Neural crest cell (in vitro differentiated cells): Measurements from ENCODE around the gene STRC. TPM values are rescaled to one million over a fixed set of nuclear protein-coding genes. Genes with fewer than 3 reads are reported as not detected.
A peak's percentile ranks its signal among the peaks of the same experiment; 100 is the strongest.
"Not testable (repeated sequence)": the region's sequence is repeated elsewhere in the genome, so short reads cannot be mapped to it uniquely, and the experiment has no call there.

Source experiments
- DNase-seq: peaks from one replicate; pipeline ENCODE4 v3.0.0; 2021; ENCODE audit warnings: low read depth, mixed read lengths, low spot score
- H3K27ac Mint-ChIP-seq: one replicate; pipeline ENCODE4 v1.8.0; 2021; ENCODE audit warnings: mild to moderate bottlenecking, mixed read lengths; ENCODE audit not compliant: unreplicated experiment
- H3K27me3 Mint-ChIP-seq: 2 replicates; pipeline ENCODE4 v1.8.0; 2021; ENCODE audit warnings: low read depth, mild to moderate bottlenecking, mixed read lengths
- H3K36me3 Mint-ChIP-seq: 2 replicates; pipeline ENCODE4 v1.8.0; 2021; ENCODE audit warnings: low read depth, mild to moderate bottlenecking, mixed read lengths
- H3K4me1 Mint-ChIP-seq: 2 replicates; pipeline ENCODE4 v1.8.0; 2021; ENCODE audit warnings: mixed read lengths
- H3K4me3 Mint-ChIP-seq: one replicate; pipeline ENCODE4 v1.8.0; 2021; ENCODE audit warnings: mild to moderate bottlenecking, mixed read lengths
- H3K9me3 Mint-ChIP-seq: 2 replicates; pipeline ENCODE4 v1.8.0; 2021; ENCODE audit warnings: mixed read lengths
- CTCF ChIP-seq: fragments of 200-600 bp; sonication (generic); conservative IDR thresholded peaks from 2 replicates; pipeline ENCODE4 v1.5.0; 2021; ENCODE audit warnings: antibody characterized with exemption, mild to moderate bottlenecking
- total RNA-seq: library from RNA; stranded (reverse); gene quantifications from 2 replicates; pipeline ENCODE4 v1.2.1, GENCODE V29; 2021

STRC gene
- total RNA-seq, 1 donor from 2014 or later, result 0.19 TPM

GRCh38 chr15:43625106-43625505 lies 6.5 kb upstream of the STRC start:
- no peaks in the 10 kb centered on the region for H3K9me3 Mint-ChIP-seq
- no peak overlapping the region for H3K4me3 Mint-ChIP-seq
- DNase-seq, result no peak
- no peaks in the 10 kb centered on the region for H3K4me1 Mint-ChIP-seq
- no peak for TF ChIP-seq CTCF
- no peaks in the 10 kb centered on the region for H3K36me3 Mint-ChIP-seq
- H3K27ac Mint-ChIP-seq, result no peak overlapping the region
- H3K27me3 Mint-ChIP-seq, result no peaks in the 10 kb centered on the region

GRCh38 chr15:43622068-43622799 lies 3.6 kb upstream of the STRC start:
- H3K4me3 Mint-ChIP-seq, DNase-seq: not testable (repeated sequence)

GRCh38 chr15:43617750-43618149 lies 850 bp downstream of the STRC start:
- not testable (repeated sequence) for H3K4me1 Mint-ChIP-seq, H3K36me3 Mint-ChIP-seq, DNase-seq, H3K4me3 Mint-ChIP-seq, H3K27me3 Mint-ChIP-seq, H3K27ac Mint-ChIP-seq, H3K9me3 Mint-ChIP-seq

More at GRCh38 chr15:43622068-43622799, 3.6 kb upstream of the STRC start:
- H3K4me1 Mint-ChIP-seq, H3K36me3 Mint-ChIP-seq, H3K27me3 Mint-ChIP-seq, H3K9me3 Mint-ChIP-seq: not testable (repeated sequence)
- H3K27ac Mint-ChIP-seq, result peak overlapping the region; percentile 27

DNA sequence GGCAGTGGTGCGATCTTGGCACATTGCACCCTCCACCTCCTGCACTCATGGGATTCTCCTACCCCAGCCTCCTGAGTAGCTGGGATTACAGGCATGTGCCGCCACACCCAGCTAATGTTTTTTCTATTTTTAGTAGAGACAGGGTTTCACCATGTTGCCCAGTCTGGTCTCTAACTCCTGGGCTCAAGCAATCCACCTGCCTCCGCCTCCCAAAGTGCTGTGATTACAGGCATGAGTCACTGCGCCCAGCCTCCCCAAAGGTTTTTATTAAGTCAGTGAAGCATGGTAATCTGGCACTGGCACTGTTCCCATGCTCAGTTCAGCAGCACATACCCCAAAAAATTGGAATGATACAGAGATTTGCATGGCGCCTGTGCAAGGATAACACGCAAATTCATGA lies 16.4 kb downstream of the STRC start:
- H3K9me3 Mint-ChIP-seq, H3K36me3 Mint-ChIP-seq, H3K27ac Mint-ChIP-seq, DNase-seq, H3K4me3 Mint-ChIP-seq, H3K4me1 Mint-ChIP-seq: not testable (repeated sequence)
- peaks cover 21% of the 10 kb centered on the region for H3K27me3 Mint-ChIP-seq

DNA sequence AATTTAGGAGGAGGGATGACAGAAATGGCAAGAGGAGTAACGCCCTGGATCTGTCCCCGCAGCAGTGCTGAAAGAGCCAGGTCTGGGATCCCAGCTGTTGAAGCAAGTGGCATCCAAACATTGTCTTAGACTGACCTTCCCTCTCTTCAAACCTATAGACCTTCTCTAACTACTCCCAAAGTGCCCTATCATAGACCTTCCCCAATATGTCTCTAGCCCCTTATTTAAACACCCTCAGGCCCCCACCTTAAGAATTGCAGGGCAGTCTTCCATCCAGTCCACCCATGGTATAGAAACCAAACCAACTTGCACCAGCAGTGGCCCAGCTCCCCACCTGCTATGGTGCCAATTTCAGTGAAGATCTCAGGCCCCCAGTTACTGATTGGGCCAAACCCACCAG lies 18.4 kb downstream of the STRC start:
- H3K27me3 Mint-ChIP-seq, result peaks cover 26% of the 10 kb centered on the region
- not testable (repeated sequence) for DNase-seq, H3K4me3 Mint-ChIP-seq, H3K9me3 Mint-ChIP-seq, H3K27ac Mint-ChIP-seq, H3K4me1 Mint-ChIP-seq, H3K36me3 Mint-ChIP-seq

- not testable (repeated sequence) for H3K4me3 Mint-ChIP-seq, DNase-seq, H3K36me3 Mint-ChIP-seq, H3K4me1 Mint-ChIP-seq, H3K9me3 Mint-ChIP-seq, H3K27ac Mint-ChIP-seq
- peaks cover 24% of the 10 kb centered on the region for H3K27me3 Mint-ChIP-seq
Observed at GRCh38 chr15:43599131-43599530, 19.5 kb downstream of the STRC start.

GRCh38 chr15:43593328-43594190 lies 25.0 kb downstream of the STRC start, which contains the start of gene CKMT1B:
CKMT1B (plus strand) TSS chr15:43594027; CDS start chr15:43594219, 192 bp downstream.
- H3K36me3 Mint-ChIP-seq, DNase-seq, H3K4me3 Mint-ChIP-seq, H3K27ac Mint-ChIP-seq, H3K4me1 Mint-ChIP-seq, H3K9me3 Mint-ChIP-seq, H3K27me3 Mint-ChIP-seq: not testable (repeated sequence)

- H3K4me3 Mint-ChIP-seq, H3K4me1 Mint-ChIP-seq, DNase-seq, H3K36me3 Mint-ChIP-seq, H3K27ac Mint-ChIP-seq, H3K9me3 Mint-ChIP-seq, H3K27me3 Mint-ChIP-seq: not testable (repeated sequence)
Observed at GRCh38 chr15:43592841-43593240, 25.8 kb downstream of the STRC start.

GRCh38 chr15:43589778-43590466 lies 28.7 kb downstream of the STRC start, which contains the start of gene PPIP5K1:
PPIP5K1 (minus strand) TSS chr15:43590208; CDS start chr15:43584504, 5,704 bp downstream.
- H3K4me3 Mint-ChIP-seq, H3K27me3 Mint-ChIP-seq, H3K27ac Mint-ChIP-seq, DNase-seq, H3K9me3 Mint-ChIP-seq, H3K36me3 Mint-ChIP-seq, H3K4me1 Mint-ChIP-seq: not testable (repeated sequence)

DNA sequence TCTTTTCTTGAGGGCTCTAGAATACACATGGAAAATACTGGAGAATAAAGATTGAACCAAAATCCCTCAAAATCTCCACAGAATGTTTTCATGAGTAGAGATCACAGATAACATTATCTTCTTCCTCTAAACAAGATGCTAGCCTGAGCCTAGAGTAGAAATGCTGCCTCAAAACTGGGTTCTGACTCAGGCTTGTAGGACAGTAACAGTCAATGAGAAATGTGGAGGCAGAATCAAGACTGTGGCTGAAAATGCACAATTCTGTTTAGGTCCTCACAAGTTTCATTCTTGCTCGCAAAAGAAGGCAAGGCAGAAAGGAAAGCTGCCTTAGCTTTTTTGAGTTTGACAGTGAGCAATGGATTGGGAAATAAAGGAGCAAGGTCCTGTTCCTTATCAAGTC lies 44.0 kb downstream of the STRC start:
- H3K27ac Mint-ChIP-seq, H3K4me3 Mint-ChIP-seq, H3K9me3 Mint-ChIP-seq, H3K36me3 Mint-ChIP-seq, H3K27me3 Mint-ChIP-seq, H3K4me1 Mint-ChIP-seq, DNase-seq: not testable (repeated sequence)

GRCh38 chr15:43566615-43567014 lies 52.0 kb downstream of the STRC start:
- H3K27me3 Mint-ChIP-seq, H3K36me3 Mint-ChIP-seq, H3K9me3 Mint-ChIP-seq, H3K4me1 Mint-ChIP-seq, DNase-seq, H3K4me3 Mint-ChIP-seq, H3K27ac Mint-ChIP-seq: not testable (repeated sequence)

DNA sequence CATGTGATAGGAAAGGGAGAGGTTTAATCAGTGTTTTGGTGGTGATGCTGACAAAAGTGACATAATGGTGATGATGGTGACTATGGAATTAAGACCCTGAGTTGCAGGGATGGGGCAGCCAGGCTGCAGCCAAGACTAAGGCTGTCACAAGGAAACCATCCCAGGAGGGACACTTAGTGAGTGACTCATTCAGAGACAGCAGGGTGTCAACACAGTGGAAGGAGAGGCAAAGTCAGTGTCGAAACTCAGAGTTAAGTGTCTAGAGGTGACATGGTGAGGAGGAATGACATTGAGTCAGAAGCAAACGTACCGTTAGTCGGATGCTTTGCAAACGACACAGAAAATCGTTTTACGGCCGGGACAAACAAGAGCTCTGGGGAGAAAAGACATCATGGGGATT lies 54.8 kb downstream of the STRC start:
- H3K4me1 Mint-ChIP-seq, DNase-seq, H3K27me3 Mint-ChIP-seq, H3K4me3 Mint-ChIP-seq, H3K27ac Mint-ChIP-seq, H3K9me3 Mint-ChIP-seq, H3K36me3 Mint-ChIP-seq: not testable (repeated sequence)
